NOMO-1 (cell line): Measurements from ENCODE around the gene QKI.

Source experiments
- DNase-seq, 2 experiments: peaks; one replicate each; lab custom pipeline; 2025; ENCODE audit not compliant: unreplicated experiment in 2 of 2; lab: John Stamatoyannopoulos, UW

QKI gene

DNA sequence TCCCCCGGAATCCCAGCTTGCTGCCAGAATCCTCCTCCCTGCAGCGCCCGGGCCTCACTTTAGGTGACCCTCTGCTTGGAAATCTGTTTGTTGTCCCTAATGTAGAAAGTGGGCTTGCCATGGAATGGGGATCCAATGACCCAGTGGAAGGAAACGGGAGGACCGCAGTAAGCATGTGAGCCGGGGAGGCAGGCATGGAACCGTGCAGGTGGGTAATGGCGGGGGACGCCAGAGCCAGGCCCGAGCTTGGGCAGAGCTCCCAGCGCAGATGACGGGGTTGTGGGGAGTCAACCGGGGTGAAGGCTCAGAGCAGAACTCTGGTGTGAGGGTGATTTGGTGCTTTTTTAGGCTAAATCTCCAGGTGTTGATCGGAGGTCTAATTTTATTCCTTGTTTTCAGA lies 188.3 kb downstream of the QKI start:
- no peak for DNase-seq

DNA sequence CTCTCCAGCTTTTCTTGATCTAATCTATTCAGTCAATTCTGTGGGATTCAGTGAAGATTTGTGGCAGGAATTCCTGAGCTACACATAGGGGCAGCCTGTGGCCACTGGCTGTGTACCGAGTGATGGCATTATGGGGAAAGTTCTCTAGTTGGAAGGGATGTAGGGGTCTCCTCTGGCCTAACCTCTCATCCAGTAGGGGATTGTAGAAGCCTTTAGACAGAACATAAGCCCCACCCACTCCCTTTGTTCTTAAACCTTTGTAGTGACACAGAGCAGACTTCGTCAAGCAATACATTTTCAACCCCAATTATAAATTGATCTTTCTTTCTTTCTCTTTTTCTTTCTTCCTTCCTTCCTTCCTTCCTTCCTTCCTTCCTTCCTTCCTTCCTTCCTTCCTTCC lies 188.9 kb downstream of the QKI start:
- DNase-seq = no peak

DNA sequence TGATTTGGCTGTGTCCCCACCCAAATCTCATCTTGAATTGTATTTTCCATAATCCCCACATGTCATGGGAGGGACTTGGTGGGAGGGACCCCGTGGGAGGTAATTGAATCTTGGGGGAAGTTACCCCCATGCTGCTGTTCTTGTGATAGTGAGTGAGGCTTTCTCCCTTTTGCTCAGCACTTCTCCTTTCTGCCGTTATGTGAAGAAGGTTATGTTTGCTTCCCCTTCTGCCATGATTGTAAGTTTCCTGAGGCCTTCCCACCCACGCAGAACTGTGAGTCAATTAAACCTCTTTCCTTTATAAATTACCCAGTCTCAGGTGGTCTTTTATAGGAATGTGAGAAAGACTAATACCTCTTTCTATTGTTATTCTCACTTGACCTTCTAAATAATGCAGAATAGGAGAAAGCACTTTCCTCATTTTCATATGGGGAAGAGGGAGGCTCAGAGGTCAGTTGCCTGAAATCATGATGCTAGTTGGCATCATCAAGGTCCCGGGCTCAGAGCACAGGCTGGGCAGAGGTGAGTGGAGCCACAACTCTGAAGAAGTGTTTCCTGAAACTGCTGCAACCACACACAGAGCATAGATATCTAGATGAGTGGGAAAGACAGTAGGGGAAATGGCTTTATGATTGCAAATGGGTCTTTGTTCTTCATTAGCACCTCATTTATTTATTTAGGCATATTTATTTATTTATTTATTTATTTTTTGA lies 191.0 kb downstream of the QKI start:
- no peak for DNase-seq

DNA sequence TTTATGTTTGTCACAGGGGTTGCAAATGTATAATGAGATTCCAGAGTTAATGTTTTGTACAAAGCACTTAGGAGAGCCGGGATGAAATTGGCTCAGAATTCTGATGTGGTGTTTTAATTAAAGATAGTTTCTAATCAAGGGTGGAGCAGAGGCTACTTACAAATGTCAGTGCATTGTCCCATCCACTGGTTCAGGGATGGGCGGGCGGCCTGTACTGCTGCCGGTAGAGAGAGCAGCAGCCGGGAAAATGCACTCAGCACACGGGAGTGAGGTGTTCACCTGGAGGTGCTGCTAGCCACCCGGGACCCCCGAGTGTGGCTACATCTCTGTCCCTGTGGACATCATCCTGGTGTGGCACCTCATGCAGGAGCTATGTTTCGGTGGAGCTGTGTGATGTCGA lies 193.3 kb downstream of the QKI start:
- no peak for DNase-seq

DNA sequence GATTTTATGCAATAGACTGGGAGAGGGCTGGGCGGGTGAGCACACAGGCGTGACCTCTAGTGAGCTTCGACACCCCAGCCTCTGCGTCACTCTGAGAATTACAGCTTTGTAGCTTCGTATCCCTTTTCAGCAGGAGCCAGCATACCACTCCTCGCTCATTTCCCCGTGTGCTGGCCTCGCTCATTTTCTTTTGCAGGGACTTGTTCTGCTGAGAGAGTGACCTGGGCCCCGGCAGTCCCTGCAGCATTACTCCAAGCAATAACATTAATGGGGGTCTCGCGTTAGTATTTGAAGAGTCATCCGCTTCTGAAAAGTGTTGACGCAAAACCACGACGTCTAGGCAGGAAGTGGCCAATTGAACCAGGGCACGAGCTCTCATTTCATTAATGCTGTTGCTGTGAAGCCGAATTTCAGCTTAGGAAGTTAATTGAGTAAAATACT lies 193.7 kb downstream of the QKI start:
- DNase-seq = no peak

DNA sequence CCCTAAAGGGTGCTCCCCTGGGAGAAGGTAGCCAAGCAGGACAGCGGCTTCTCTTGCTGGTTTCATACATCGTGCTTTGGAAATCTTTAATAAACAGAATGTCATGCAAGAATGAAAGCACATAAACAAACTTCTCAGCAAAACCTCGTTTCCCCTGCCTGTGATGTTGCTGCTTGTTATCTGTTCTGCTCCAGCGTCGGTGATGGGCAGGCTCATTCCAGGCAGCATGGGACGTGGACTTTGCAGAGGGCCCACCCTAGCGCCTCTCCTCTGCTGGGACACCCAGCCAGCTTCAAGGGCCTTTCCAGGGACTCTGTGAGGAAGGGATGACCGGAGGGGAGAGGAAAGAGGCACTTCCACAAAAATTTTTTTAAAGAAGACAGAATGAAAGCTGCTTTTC lies 197.7 kb downstream of the QKI start:
- DNase-seq = no peak

DNA sequence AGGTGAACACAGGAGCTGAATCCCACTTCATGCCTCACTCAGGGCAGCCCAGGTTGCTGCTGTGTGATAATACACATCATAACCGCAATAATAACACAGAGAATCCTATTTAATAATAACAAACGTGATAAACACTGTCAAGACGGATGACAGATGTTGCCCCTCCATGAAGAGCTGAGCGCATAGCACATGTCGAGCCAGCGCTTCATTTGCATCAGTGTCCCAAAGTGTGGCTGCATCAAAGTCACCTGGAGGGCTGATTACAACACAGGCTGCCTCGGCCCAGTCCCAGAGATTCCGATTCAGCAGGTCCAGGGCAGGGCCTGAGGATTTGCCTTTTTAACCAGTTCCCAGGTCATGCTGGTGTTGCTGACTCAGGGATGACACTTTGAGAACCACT lies 198.5 kb downstream of the QKI start:
- no peak for DNase-seq

DNA sequence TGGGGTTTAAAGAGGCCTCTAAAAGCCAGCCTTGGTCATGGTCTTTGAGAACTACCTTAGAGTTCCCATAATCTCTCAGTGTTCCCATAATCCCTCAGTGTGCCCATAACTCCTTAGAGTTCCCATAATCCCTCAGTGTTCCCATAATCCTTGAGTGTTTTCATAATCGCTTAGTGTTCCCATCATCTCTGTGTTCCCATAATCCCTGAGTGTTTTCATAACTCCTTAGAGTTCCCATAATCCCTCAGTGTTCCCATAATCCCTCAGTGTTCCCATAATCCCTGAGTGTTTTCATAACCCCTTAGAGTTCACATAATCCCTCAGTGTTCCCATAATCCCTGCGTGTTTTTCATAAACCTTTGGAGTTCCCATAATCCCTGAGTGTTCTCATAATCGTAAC lies 199.2 kb downstream of the QKI start:
- no peak for DNase-seq

DNA sequence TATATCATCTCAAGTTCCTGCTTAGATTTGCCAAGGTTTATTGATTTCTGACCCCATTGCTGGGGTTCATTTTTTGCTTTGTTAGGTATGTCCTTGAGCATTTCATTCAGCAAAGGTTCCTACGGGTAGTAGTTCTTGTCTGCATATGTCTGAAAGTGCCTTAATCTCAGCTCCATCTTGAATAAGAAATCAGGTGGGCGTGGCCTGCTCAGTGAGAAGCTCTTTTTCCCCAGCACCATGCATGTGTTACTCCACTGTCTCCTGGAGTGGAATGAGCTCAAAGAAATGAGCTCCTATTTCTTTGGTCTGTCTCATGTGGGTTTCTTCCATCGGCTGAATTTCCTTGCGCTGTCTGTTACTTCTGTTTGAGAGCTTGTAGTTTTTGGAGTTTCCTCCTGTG lies 201.9 kb downstream of the QKI start:
- no peak for DNase-seq

DNA sequence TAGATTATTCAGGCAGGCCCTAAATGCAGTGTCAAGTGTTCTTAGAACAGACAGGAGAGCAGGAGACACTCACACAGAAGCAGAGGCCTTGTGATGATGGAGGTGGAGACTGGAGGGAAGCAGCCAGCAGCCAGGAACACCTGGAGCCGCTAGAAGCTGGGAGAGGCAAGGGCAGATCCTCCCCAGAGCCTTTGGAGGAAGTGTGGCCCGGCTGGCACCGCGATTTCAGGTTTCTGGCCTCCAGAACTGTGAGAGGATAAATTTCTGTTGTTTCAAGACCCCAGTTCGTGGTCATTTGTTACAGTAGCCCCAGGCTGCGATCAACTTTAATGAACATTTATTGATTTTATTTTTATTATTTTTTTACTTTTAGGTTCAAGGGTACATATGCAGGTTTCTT lies 203.0 kb downstream of the QKI start:
- no peak for DNase-seq

DNA sequence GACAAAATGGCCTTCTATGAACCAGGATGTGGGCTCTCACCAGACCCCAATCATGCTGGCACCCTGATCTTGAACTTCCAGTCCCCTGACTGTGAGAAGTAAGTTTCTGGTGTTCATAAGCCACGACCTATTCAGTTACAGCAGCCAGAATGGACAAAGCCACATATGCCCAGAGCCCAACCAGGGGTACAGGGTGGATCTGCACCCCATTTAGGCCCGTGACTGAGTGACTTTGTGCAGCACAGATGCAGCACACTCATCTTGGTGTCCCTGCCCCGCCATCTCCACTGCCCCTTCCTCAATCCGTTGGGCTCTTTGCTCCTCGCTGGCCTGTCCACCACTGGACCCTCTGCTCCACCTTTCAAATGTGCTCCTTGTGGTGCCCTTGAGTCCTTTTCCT lies 205.6 kb downstream of the QKI start:
- DNase-seq = no peak

DNA sequence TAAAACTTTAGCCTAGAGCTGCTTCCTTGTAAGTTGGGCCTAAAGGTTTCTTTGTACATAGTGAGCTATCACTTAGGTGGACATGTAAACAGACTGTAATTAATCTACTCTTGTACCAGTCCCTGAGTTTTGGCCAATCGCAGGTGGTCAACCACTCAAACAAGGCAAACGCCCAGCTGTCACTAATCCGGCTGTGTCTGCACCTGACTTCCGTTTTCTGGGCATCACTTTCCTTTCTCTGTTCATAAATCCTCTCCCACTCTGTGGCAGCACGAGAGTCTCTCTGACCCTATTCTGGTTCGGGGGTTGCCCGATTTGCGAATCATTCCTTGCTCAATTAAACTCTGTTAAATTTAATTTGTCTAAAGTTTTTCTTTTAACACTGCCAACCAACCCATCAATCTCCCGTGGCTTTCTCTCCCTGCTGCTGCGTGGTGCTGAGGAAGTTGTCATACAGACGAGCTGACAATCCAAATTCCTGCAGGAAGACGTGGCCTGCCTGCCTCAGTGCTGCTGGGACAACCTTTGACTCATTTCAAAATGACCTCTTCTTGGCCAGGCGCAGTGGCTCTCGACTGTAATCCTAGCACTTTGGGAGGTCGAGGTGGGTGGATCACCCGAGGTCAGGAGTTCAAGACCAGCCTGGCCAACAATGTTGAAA lies 206.3 kb downstream of the QKI start:
- DNase-seq = no peak

DNA sequence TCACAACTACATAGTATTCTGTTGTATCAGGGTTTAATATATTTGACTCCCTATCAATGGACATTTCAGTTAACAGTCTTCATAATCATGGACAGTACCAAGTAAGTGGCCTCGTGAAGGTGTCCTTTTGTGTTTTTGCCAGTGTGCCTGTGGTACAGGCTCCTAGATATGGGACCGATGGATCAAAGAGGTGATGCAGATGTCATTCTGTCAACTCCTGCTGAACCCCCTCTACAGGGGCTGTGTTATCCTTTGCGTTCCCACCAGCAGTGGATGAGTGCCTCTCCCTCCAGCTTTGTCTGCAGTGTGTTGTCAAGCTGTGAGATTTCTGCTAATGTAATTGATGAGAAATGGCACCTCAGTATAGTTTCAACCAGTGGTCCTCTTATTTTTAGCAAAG lies 210.7 kb downstream of the QKI start:
- DNase-seq = no peak

DNA sequence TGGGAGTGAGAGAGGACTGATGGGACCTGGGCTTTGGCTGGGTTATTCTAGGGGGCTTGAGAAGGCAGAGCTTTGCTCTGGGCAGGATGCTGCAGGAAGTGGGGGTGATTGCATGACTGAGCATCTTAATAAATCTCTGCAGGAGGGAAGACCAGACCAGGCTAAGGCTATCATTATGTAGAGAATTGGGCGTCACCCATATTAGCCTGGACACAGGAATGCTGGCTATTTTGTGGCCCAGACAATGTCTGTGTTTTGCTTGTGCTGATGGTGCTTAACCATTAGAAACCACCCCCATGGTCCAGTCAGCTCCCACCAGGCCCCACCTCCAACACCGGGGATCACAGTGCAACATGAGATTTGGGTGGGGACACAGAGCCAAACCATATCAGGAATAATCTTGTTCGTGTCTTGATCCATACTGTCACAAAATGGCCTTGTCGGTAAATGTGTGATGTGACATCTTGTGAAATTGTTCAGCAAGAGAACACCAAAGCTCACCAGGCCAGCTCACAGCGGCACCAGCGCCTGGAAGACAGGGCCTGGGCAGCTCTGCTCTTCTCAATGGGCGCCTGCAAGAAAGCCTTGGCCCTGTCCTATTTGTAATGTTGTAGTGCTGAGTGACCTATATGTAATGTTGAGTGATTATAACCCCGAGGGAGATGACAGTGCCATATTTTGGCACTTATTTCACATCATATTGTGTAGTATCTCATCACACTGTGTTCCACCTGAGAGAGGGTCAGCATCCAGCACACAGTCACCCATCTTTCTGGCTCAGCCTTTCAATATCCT lies 211.8 kb downstream of the QKI start:
- DNase-seq = no peak

DNA sequence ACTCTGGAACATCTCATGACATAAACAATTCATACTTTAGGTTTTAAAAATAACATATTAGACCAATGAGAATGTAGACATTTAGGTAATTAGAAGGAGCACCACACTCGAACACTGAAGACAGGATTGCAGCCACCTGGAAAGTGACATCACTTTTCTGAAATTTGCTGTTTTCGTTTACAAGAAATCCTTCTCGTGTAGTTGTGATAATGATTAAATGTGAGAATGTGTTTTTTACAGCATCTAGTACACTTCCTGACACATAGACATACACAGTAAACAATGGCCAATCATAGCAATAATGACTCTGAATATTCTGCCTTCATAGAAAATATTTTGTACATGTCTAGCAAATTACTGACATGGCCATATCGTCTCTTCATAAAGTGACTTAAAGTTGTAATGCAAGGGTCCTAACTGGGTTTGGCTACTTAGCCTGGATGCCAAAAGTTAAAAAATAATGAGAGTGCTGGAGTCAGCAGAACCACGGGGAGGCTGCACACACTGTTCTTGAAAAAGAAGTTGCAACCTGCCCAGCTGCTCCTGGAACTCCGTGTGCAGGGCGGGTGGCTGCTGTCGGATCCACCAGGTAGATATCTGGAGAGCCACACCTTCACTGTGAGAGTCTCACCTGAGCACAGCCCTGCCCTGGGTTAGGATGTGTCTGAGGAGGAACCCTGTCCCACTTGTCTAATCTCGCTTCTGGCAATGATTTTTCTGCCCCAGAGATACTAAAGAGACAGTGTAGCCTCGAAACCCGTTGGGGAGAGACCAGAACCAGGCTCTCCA lies 212.9 kb downstream of the QKI start:
- no peak for DNase-seq
